ENCODE results near the gene KCNE1.
"Not testable (repeated sequence)": the region's sequence is repeated elsewhere in the genome, so short reads cannot be mapped to it uniquely, and the experiment has no call there.

Gene KCNE1

DNA sequence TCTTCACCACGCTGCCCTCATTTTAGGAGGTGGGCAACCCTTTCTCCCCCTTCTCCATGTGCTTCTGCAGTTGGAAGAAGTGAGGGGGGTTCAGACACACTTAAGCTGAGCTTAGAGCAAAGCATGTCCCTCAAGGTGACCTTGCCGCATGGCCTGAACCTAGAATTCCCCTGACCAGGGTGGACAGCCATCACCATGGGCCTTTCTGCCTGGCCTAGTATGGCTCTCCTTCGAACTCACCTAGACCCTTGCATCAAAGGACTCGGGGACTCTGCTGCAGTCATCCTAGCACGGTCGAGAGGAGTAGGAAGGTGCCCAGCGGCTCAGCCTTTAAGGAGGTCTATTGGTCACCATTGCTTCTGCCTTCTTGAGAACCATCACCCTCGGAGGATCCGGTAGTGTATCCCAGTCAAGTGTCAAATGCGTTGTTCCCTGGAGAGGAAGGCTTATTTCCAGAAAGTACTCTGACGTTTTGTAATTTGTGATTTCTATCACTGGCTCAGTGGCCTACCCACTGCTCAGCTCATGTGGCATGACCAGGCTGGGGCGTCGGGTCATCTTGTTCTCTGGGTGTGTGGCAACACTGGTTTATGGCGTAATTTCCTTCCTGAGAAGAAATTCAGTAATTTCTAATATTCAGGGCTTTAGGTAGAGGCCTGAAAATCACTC is at the start of gene KCNE1:
KCNE1 (minus strand) TSS at position 424 of the 669 bp plus-strand sequence. CDS start 62,576 bp downstream, outside the sequence.
- no peak for DNase-seq

DNA sequence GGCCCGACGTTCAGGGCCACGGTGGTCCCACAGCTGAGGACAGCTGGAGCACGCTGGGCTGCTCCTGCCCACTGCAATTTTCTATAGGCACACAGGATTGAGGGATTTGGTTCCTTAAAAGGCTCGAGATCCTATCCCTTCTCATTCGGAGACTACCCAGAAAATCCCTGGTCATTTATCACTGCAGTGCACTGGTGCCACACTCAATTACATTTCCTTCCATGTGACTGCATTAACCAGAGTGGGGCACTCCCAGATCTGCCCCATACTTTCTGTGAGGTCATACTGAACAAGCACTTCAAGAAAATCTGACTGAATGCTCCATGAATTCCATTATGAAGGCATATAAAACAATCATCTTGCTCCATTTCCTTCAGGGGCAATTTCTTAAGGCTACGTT is 49.8 kb upstream of the KCNE1 start:
- no peak for DNase-seq

GRCh38 chr21:34560609-34561008 is 48.6 kb upstream of the KCNE1 start:
- DNase-seq = no peak

DNA sequence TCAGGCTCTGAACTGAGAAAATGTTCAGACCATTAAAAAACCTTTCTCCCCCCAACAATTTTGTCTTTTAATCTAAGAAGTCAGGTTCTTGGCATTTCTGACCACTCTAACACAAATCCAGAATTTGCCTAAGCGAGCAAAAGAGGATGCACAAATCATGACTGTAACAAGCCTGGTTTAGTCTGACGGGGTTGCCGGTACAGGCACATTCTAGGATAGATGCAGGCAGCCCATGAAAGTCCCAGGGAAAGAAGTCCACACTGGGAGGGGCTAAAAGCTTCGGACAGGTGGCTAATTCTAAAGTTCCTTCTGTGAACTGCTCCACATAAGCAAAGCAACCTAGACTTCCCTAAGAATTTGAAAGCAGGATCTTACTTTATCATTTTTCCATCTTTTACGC is 48.0 kb upstream of the KCNE1 start:
- DNase-seq = no peak

DNA sequence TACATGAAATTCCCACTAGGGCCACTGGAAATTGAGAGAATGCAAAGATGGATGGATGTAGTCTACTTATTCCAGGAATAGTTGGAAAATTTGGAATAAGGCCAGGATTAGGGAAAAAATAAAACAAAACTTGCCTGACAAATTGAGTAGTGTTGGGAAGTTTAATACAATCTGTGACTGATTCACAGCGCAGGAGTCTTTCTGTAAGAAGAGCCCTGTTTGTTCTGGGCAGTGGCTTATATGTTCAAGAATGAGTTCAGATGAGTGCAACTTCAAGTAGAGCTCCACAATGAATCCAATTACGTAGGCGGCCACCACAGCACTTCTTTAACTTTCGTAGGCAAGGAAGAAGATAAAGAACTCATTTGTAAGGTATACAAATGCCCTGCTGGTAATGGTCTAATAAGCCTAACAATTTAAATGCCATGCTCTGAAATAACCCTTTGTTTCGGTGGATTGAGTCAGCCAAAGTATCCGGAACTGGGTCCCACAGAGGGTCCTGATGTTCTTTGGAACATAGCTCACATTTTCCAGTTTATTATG is 47.1 kb upstream of the KCNE1 start:
- no peak for DNase-seq

GRCh38 chr21:34558166-34558565 is 46.2 kb upstream of the KCNE1 start:
- no peak for DNase-seq

DNA sequence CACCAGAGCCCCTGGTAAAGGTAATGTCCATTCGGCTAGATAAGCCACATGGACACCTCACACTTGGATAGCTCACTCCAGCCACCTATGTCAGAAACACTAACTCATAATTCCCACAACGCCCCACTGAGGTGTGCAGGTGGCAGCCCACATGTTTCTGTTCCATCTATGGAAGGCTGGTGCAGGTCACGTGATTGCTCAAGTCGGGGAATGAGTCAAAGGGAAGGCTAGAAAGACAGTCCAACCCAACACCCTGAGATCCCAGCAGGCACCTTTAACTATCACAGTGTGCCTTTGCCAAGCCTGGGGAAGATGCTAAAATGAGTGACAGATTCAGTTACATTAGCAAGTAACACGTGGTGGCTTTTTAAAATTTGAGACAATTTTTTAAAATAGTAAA is 45.3 kb upstream of the KCNE1 start:
- DNase-seq = no peak

DNA sequence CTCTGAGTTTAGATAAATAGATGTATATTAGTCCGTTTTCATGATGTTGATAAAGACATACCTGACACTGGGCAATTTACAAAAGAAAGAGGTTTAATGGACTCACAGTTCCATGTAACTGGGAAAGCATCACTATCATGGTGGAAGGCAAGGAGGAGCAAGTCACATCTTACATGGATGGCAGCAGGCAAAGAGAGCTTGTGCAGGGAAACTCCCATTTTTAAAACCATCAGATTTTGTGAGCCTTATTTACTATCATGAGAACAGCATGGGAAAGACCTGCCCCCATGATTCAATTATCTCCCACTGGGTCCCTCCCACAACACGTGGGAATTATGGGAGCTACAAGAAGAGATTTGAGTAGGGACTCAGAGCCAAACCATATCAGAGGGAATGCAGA is 42.7 kb upstream of the KCNE1 start:
- DNase-seq = not testable (repeated sequence)

DNA sequence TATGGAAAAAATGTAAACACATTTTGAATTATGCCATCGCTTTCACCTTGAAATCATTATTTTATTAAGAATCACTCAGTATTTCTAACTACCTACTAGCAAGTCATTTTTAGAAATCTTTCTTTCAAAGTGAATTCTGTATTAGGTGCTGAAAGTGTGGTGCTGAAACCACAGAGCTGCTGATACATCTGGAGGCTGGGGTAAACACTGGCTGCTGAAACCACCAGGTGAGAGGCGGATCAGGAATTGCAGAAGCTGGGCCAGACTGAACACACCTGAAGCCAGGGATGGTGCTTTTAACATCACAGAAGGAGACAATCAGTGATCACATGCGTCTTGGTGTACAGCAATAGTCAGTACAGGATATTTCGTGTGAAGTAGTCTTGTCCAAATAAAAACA is 42.2 kb upstream of the KCNE1 start:
- no peak for DNase-seq

DNA sequence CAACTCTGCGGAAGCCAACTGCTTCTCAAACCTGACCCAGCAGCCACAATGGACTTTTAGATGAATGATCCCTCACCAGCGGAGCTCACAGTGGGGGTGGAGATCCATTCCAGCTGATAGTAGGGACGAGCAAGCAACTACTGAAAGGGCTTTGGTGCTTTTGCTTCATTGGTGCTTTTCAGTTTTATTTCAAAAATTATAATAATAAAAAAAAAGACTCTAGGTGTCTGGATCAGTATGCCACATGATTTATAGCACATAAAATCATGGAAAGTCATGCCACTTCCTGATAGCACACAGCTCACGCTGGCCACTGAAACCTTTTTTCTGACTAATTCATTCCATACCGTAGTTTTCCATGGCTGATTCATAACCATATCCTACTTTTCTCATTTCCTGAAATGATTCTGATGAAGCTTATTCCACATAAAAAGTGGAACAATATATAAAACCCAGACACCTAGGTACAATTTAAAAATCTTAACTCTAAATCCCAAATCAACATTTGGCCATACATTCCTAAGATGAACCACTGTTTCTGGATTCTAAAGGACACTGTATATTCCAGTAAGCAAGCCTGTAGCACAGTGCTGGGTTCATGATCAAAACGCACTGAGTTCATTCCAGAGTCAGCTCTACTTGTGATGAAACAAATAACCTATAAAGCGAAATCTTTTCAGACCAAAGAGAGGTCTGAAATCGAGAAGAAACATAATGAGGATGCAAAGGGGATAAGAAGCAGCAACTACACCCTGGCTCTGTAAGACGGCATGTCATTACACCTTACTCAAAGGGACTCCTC is 41.3 kb upstream of the KCNE1 start:
- no peak for DNase-seq

- DNase-seq = no peak
Observed at GRCh38 chr21:34552360-34553098, 40.5 kb upstream of the KCNE1 start.

DNA sequence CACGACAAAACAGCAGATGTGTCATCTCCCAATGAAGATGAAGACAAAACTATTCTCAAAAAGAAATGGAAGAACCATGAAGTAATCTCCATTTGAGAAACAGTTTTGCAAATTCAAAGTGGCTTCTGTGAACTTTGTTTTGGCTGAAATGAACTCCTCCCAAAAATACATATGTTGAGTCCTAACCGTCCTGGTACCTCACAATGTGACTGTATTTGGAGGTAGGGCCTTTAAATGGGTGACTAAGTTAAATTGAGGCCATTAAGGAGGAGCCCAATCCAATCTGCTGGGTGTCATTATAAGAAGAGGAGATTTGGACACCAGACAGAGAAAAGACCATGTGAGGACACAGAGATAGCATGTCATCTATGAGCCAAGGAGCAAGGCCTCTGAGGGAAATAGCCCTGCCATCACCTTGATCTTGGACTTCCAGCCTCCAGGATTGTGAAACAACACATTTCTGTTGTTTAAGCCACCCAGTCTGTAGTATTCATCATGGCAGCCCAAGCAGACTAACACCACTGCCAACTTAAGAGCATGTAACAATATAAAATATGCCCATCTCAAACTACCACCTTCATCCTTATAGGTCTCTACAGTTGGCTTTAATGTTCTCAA is 38.3 kb upstream of the KCNE1 start:
- DNase-seq = no peak

- DNase-seq = no peak
Observed at GRCh38 chr21:34548781-34549376, 36.9 kb upstream of the KCNE1 start.

DNA sequence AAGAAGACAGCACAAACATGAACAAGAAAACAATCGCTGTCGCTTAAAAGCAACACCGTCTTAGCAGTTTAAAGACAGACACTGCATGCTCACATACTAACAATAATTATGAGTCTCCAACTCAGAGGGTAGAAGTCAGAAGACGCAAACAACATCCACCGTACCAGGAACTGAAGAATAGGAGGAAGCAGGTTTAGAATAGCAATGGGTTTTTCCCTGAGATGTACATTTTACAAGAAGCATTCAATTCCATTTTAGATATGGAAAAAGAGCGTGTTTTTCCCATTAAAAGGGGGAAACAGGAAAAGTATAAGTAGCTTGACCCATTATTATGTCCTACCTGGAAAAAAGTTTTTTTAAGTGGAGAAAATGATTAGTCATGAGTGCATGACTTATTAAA is 34.5 kb upstream of the KCNE1 start:
- peak in 1 of 2 experiments; percentile 3 for DNase-seq

GRCh38 chr21:34545079-34545884 is 33.3 kb upstream of the KCNE1 start:
- peak; percentile 88 to 91 for DNase-seq

DNA sequence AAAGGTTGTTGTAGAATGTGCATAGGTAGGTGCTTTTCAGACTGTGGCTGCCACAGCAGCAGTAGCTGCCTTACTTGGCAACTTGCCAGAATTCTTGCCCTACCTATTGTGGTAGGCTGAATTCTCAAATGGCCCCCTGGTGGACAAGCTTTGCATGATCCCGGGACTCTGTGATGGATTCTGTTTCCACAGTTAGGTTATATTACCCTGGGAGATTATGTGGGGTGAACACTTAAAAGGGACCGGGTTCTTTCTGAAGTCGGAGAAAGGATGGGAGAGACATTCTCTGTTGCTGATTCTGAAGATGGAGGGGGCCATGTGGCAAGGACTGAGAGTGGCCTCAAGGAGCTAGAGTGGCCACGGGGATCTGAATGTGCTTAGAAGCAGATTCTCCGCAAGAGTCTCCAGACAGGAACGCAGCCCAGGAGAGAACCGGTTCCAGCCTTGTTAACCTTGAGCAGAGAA is 32.1 kb upstream of the KCNE1 start:
- peak; percentile 16 to 26 for DNase-seq

DNA sequence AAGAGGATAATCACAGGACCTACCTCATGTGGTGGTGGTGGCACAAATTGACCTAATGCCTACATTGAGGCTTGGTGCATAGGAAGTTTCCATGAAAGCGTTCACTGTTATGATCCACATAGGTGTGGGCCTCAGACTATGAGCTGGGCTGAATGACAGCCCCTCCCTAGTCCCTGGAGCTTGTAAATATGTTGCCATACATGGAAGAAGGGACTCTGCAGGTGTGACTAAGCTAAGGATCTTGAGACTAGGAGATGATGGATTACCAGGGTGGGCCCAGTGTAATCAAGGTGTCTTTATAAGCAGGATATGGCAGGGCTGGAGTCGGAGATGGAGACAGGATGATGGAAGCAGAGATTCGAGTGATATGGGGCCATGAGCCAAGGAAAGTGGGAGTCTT is 31.0 kb upstream of the KCNE1 start:
- no peak for DNase-seq

GRCh38 chr21:34540206-34540605 is 28.2 kb upstream of the KCNE1 start:
- no peak for DNase-seq

DNA sequence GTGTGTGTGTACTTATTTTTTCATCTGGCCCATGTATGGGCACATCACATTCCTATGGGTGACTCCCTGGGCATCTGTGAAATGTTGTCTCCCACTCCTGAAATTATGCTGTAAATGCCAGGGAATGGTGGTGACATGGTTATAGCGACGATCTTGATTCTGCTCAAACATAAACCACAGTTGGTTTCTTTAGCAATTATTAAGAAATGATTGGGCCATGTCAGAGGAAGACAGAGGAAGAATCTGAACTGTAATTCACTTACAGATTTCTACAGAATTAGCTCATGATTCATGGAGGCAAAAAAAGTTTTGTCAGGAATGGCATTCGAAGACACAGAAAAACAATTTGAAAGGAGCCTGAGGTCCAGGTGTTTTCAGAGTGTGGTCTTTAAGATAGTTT is 25.8 kb upstream of the KCNE1 start:
- DNase-seq = no peak

DNA sequence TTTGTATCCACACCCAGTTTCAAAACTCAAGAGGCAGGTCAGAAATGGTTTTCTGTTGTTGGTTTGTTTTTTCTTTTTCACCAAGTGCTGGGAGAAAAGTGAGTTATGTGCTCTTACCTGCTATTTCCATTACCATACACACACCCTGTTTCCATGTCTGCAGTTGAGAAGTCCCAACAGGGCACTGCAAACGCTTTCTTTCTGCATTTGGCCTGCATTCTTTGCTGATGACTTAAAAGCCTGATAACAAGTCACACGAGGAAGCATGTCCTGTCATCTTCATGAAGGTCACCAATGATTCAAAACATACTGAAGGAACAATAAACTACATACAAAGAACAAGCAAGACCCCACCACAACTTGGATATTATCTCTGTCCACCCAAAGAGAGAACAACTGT is 24.8 kb upstream of the KCNE1 start:
- DNase-seq = no peak

DNA sequence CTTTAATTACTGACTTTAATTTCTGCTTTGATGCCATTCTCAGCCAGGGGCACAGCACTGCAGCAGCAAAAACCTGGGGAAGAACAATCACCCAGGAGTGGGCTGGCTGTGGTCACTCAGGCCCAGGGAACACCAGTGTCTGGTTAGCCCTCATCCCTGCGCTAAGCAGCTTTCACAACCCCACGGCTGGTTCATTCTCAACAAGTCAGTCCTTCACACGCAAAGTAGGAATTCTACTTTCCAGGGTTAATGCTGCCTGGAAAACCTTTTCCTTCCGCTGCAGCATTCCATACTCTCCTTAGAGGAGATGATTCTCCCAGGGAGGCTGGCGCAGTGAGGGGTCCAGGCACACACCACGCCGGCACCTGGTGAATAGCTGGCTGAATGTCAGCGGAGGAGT is 24.3 kb upstream of the KCNE1 start:
- no peak for DNase-seq

- DNase-seq = no peak
Observed at GRCh38 chr21:34535886-34536285, 23.9 kb upstream of the KCNE1 start.

Measured in Kasumi-1 (cell line).